CD4-positive, alpha-beta T cell treated with Interleukin-4 for 4 hours (primary cell): ENCODE data around the gene ATP8B3.
A peak's percentile ranks its signal among the peaks of the same experiment; 100 is the strongest.
"Not testable (repeated sequence)": the region's sequence is repeated elsewhere in the genome, so short reads cannot be mapped to it uniquely, and the experiment has no call there.

Experiments used
- DNase-seq: peaks from one replicate; pipeline ENCODE4 v3.0.0-alpha.2; 2020

The ATP8B3 gene

GRCh38 chr19:1814391-1814790, 2.3 kb upstream of the ATP8B3 start:
- no peak for DNase-seq

DNA sequence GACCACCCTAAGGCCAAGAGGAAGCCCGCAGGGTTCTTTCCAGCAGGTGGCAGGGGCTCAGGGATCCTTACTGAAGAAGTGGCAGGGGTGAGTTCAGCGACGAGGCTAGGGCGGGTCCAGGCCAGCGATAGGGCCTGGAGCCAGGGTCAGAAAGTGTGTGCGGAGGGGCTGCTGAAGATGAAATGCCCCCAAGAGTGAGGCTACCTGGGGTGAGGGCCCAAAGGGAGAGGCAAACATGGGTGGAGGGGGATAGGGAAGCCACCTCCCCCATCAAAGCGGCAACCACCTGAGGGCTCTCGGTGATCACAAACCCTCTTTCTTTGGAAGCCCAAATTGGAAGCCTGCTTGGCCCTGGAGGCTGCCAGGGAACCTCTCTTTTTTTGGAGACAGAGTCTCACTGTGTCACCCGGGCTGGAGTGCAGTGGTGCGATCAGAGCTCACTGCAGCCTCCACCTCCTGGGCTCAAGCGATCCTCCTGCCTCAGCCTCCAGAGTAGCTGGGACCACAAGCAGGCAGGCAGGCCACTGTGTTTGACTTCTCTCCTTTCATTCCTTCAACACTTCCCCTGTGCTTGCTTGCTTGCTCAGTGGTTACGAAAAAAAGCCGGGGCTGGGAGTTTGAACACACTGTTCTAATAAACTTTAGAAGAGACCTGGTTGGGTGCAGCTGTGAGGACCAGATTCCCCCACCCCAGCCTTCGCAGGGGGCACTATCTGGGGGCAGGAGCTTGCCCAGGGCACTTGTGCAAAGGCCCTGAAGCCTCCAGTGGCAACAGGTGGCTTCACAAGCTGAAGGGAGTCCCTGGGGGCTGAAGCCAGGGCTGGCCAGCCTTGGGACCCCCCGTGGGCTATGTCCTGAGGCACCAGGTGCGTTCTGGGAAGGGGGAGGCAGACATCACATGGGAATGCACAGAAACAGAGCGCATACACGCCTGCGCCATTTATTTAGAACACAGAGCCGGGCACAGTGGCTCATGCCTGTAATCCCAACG, 1.4 kb upstream of the ATP8B3 start:
- no peak for DNase-seq

- DNase-seq, result peak; percentile 91
These were observed 533 bp upstream of the ATP8B3 start for GRCh38 chr19:1812426-1813191.

- DNase-seq, result peak; percentile 54
These were observed 593 bp downstream of the ATP8B3 start for GRCh38 chr19:1811472-1811894.

GRCh38 chr19:1810439-1811160, 1.5 kb downstream of the ATP8B3 start:
- no peak for DNase-seq

DNA sequence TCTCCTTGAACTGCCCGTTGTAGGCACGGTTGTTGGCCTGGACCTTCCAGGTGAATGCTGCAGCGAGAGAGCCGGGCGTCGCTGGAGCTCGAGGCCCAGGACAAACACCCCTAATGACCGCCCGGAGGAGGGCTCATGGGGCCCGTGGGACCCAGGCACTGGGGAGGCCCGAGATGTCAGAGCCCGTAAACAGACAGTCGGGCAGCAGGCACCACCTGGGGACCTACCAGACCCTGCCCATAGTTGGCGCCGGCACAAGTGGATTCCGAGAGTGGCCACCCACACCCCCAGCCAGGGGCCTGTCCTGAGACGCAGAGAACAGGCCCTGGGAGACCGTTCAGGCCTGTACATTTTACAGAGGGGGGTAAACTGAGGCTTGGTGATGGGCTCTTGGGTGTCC, 2.4 kb downstream of the ATP8B3 start:
- DNase-seq, result no peak

DNA sequence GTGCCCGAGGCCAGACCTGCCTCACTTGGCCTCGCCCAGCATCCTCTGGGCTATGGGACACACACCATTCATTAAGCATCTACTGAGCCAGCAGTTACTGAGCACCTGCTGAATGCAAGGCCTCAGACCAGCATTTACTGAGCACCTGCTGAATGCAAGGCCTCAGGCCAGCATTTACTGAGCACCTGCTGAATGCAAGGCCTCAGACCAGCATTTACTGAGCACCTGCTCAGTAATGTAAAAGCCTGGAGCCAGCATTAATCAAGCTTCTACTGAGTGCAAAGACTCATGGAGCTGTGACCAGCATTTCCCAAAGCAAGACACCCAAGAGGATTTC, 3.7 kb downstream of the ATP8B3 start:
- no peak for DNase-seq

- no peak for DNase-seq
These were observed 4.2 kb downstream of the ATP8B3 start for GRCh38 chr19:1807695-1808394.

- DNase-seq, result no peak
These were observed 4.9 kb downstream of the ATP8B3 start for GRCh38 chr19:1807030-1807694.

- no peak for DNase-seq
These were observed 5.7 kb downstream of the ATP8B3 start for GRCh38 chr19:1806184-1807029.

- DNase-seq, result no peak
These were observed 6.5 kb downstream of the ATP8B3 start for GRCh38 chr19:1805401-1806183.

GRCh38 chr19:1804858-1805257, 7.2 kb downstream of the ATP8B3 start:
- DNase-seq, result no peak

- no peak for DNase-seq
These were observed 12.3 kb downstream of the ATP8B3 start for GRCh38 chr19:1799695-1800342.

DNA sequence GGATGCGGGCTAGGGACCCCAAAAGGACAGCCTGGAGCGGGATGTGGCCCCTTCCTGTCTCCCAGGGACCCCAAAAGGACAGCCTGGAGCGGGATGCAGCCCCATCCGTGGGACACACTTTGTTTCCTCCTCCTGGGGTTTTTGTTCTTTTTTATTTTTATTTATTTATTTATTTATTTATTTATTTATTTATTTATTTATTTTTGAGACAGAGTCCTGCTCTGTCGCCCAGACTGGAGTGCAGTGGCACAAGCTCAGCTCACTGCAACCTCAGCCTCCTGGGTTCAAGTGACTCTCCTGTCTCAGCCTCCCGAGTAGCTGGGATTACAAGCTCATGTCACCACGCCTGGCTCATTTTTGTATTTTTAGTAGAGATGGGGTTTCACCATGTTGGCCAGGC, 14.8 kb downstream of the ATP8B3 start:
- DNase-seq, result not testable (repeated sequence)

- DNase-seq, result no peak
These were observed 15.5 kb downstream of the ATP8B3 start for GRCh38 chr19:1796395-1797142.

- no peak for DNase-seq
These were observed 17.5 kb downstream of the ATP8B3 start for GRCh38 chr19:1794424-1795172.

GRCh38 chr19:1791879-1792278, 20.2 kb downstream of the ATP8B3 start:
- DNase-seq, result no peak
